Measurements from ENCODE around the gene S100A5. TPM values are rescaled to one million over a fixed set of nuclear protein-coding genes. Genes with fewer than 3 reads are reported as not detected.

S100A5 gene
- total and polyA plus RNA-seq, 9 of the 15 experiments (the other 6 are each of a cell fraction or from before 2014, with no cell fraction given) = 0.56 to 1.4 (median 0.64) TPM; not detected in 5

DNA sequence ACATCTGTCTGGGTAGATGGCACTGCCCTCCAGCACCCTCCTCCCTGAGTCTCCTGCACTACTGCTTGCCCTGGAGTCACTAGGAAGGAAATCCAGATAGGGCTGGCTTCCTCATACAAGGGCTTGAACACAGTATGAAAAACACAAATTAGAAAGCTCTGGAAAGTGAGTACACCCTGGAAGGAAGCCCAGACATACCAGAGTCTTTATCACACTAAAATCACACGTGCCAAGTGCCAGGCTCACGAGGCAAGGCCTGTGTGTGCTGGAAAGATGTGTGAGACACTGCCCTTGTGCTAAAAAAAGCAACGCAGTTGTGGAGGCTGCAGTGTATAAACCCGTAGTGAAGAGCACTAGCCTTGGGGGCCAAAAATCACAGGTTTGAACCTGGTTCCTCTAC lies 52.0 kb downstream of the S100A5 start:
- Histone ChIP-seq H4K20me1 (replicated peaks; ENCODE audit: control insufficient read depth, insufficient read depth, low read length) (no peaks in the 10 kb centered on the region), H3K4me2 (ENCODE audit: insufficient read depth, low read length) (no peak overlapping the region), H3K9ac (ENCODE audit: insufficient read depth in 1 of 2, low read depth in 2 of 2, low read length in 2 of 2) (no peak overlapping the region), H3K79me2 (ENCODE audit: control insufficient read depth, insufficient read depth, low read length) (no peaks in the 10 kb centered on the region), H3K27me3 (ENCODE audit: control insufficient read depth in 2 of 2, insufficient read depth in 2 of 2, low read length in 2 of 2) (peaks cover 10 to 42% of the 10 kb centered on the region in 2 experiments; a peak in 4 of 5 replicates), H3K4me1 (replicated peaks in 1 of 2; ENCODE audit: control insufficient read depth in 2 of 2, insufficient read depth in 2 of 2, low read length in 2 of 2) (no peaks in the 10 kb centered on the region), H3K27ac (ENCODE audit: extremely low read depth, low read depth, low read length) (no peak overlapping the region), H3K4me3 (no peak overlapping the region), H3K9me3 (replicated peaks; ENCODE audit: control insufficient read depth, insufficient read depth, low read depth, low read length) (no peaks in the 10 kb centered on the region), H2AFZ (ENCODE audit: low read depth, low read length) (no peak overlapping the region), H3K9me1 (ENCODE audit: control insufficient read depth, insufficient read depth, low read length) (peaks cover 3% of the 10 kb centered on the region), H3K36me3 (ENCODE audit: control insufficient read depth, insufficient read depth, low read length) (no peaks in the 10 kb centered on the region)
- ChIA-PET POLR2A (interaction anchor here (0.7 kb wide), 1 partner anchor 82 kb away, joined by 3 read pairs; no protein-coding TSS in a partner anchor), CTCF (ENCODE audit: low intra/inter-chr PET ratio) (no interaction called here)
- 3% methylated on average over 4 of the region's 4 CpGs for WGBS (ENCODE audit: insufficient coverage, low coverage, missing lambda C conversion rate)
- DNase-seq (ENCODE audit: extremely low read depth in 1 of 4, low spot score in 3 of 4) = no peak
- TF ChIP-seq, protein P1, sequence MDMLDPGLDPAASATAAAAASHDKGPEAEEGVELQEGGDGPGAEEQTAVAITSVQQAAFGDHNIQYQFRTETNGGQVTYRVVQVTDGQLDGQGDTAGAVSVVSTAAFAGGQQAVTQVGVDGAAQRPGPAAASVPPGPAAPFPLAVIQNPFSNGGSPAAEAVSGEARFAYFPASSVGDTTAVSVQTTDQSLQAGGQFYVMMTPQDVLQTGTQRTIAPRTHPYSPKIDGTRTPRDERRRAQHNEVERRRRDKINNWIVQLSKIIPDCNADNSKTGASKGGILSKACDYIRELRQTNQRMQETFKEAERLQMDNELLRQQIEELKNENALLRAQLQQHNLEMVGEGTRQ (CRISPR knock-in tag; IDR thresholded peaks at IDR 0.05) = no peak
- TF ChIP-seq ZNF134 (CRISPR knock-in tag; conservative IDR thresholded peaks at IDR 0.05) = no peak
- no peak for TF ChIP-seq ZNF77 (CRISPR knock-in tag; IDR thresholded peaks at IDR 0.05)
- no peak for TF ChIP-seq U2AF1 (optimal IDR thresholded peaks at IDR 0.05; ENCODE audit: low read depth, low read length)
- TF ChIP-seq, protein P2, sequence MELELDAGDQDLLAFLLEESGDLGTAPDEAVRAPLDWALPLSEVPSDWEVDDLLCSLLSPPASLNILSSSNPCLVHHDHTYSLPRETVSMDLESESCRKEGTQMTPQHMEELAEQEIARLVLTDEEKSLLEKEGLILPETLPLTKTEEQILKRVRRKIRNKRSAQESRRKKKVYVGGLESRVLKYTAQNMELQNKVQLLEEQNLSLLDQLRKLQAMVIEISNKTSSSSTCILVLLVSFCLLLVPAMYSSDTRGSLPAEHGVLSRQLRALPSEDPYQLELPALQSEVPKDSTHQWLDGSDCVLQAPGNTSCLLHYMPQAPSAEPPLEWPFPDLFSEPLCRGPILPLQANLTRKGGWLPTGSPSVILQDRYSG (tag; conservative IDR thresholded peaks at IDR 0.05; ENCODE audit: low read depth) = no peak
- TF ChIP-seq ZNF124 (CRISPR knock-in tag; IDR thresholded peaks at IDR 0.05) = no peak
- TF ChIP-seq ZNF75A (CRISPR knock-in tag; IDR thresholded peaks at IDR 0.05) = no peak
- no peak for TF ChIP-seq ZKSCAN3 (CRISPR knock-in tag; IDR thresholded peaks at IDR 0.05)
- no peak for TF ChIP-seq SIX5 (IDR thresholded peaks at IDR 0.05; ENCODE audit: borderline replicate concordance in 1 of 2, insufficient read depth in 1 of 2, low read depth in 1 of 2, low read length in 2 of 2)
- no peak for TF ChIP-seq MAFF (IDR thresholded peaks at IDR 0.05; ENCODE audit: low read length)
- TF ChIP-seq KDM4B (IDR thresholded peaks at IDR 0.05; ENCODE audit: borderline replicate concordance in 2 of 2, low read depth in 1 of 2) = no peak
- no peak for TF ChIP-seq NCOA1 (IDR thresholded peaks at IDR 0.05; ENCODE audit: low read depth)
- no peak for TF ChIP-seq PHF8 (IDR thresholded peaks at IDR 0.05; ENCODE audit: borderline replicate concordance, low read length)
- TF ChIP-seq, protein P3, sequence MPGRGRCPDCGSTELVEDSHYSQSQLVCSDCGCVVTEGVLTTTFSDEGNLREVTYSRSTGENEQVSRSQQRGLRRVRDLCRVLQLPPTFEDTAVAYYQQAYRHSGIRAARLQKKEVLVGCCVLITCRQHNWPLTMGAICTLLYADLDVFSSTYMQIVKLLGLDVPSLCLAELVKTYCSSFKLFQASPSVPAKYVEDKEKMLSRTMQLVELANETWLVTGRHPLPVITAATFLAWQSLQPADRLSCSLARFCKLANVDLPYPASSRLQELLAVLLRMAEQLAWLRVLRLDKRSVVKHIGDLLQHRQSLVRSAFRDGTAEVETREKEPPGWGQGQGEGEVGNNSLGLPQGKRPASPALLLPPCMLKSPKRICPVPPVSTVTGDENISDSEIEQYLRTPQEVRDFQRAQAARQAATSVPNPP (IDR thresholded peaks at IDR 0.05; ENCODE audit: borderline replicate concordance, insufficient read depth, insufficient read length) = no peak
- intact Hi-C loops (cut with micrococcal nuclease) = no loop called here
- in situ Hi-C loops (cut with MboI) = no loop called here
- FAIRE-seq = no peak
- ATAC-seq = no peak
- BruUV-seq (replicated peaks) = no TSS peak

Measured in K562 (cell line).